GM19240 (cell line): ENCODE results near the gene GCNT2.
"Not testable (repeated sequence)": the region's sequence is repeated elsewhere in the genome, so short reads cannot be mapped to it uniquely, and the experiment has no call there.

Source experiments
- DNase-seq: peaks from one replicate; pipeline ENCODE4 v3.0.0; 2011; ENCODE audit warnings: low spot score; ENCODE audit not compliant: insufficient read length

The GCNT2 gene

GRCh38 chr6:10547809-10548208 lies 26.7 kb downstream of the GCNT2 start:
- DNase-seq = no peak

GRCh38 chr6:10550764-10551163 lies 29.6 kb downstream of the GCNT2 start:
- no peak for DNase-seq

- no peak for DNase-seq
Measured at GRCh38 chr6:10552270-10552810, 31.2 kb downstream of the GCNT2 start.

- no peak for DNase-seq
Measured at GRCh38 chr6:10553871-10554270, 32.7 kb downstream of the GCNT2 start.

GRCh38 chr6:10554826-10555225 lies 33.7 kb downstream of the GCNT2 start:
- no peak for DNase-seq

GRCh38 chr6:10555625-10556309 lies 34.6 kb downstream of the GCNT2 start:
- DNase-seq = no peak

- DNase-seq = no peak
Measured at GRCh38 chr6:10556589-10556988, 35.4 kb downstream of the GCNT2 start.

GRCh38 chr6:10556992-10557391 lies 35.8 kb downstream of the GCNT2 start:
- DNase-seq = no peak

GRCh38 chr6:10557913-10558312 lies 36.8 kb downstream of the GCNT2 start:
- DNase-seq = no peak

- DNase-seq = no peak
Measured at GRCh38 chr6:10558565-10558964, 37.4 kb downstream of the GCNT2 start.

GRCh38 chr6:10559522-10560152 lies 38.5 kb downstream of the GCNT2 start:
- no peak for DNase-seq

GRCh38 chr6:10561611-10562199 lies 40.6 kb downstream of the GCNT2 start:
- no peak for DNase-seq

GRCh38 chr6:10564975-10565673 lies 44.0 kb downstream of the GCNT2 start:
- no peak for DNase-seq

GRCh38 chr6:10565913-10566312 lies 44.8 kb downstream of the GCNT2 start:
- DNase-seq = no peak

GRCh38 chr6:10567256-10568026 lies 46.3 kb downstream of the GCNT2 start:
- no peak for DNase-seq

GRCh38 chr6:10569392-10570127 lies 48.4 kb downstream of the GCNT2 start:
- DNase-seq = no peak

- not testable (repeated sequence) for DNase-seq
Measured at GRCh38 chr6:10575519-10575918, 54.4 kb downstream of the GCNT2 start.

GRCh38 chr6:10576226-10576625 lies 55.1 kb downstream of the GCNT2 start:
- DNase-seq = no peak

- no peak for DNase-seq
Measured at GRCh38 chr6:10577112-10577511, 56.0 kb downstream of the GCNT2 start.

GRCh38 chr6:10578723-10579122 lies 57.6 kb downstream of the GCNT2 start:
- DNase-seq = no peak
